ENCODE results near the gene TUBB1. TPM values are rescaled to one million over a fixed set of nuclear protein-coding genes. Genes with fewer than 3 reads are reported as not detected.

TUBB1 gene
- total and polyA plus RNA-seq, 7 experiments from 2014 or later: 0.14 to 9.5 (median 0.60) TPM; not detected in 3

GRCh38 chr20:58987790-58988564 is 31.3 kb upstream of the TUBB1 start:
- Mint-ChIP-seq H3K4me3 (no peak overlapping the region), H3K9me3 (peaks cover 0 to 1% (median 0%) of the 10 kb centered on the region in 11 donors), H3K36me3 (peaks cover 10 to 45% (median 26%) of the 10 kb centered on the region in 5 donors), H3K27ac (peak overlapping the region in 3 of 9 donors; percentile 21 to 72 (median 53)), H3K27me3 (no peaks in the 10 kb centered on the region), H3K4me1 (peaks cover 17 to 34% (median 32%) of the 10 kb centered on the region in 7 donors)
- no peak overlapping the region for H3K27ac ChIP-seq (ENCODE audit: low read depth, low read length)
- ChIA-PET POLR2A (interaction anchor here (1.4 kb wide), 1 partner anchor 10 kb away, joined by 4 read pairs; no protein-coding TSS in a partner anchor), CTCF (interaction anchor here (0.6 kb wide), 1 partner anchor 416 kb away, joined by 3 read pairs; no protein-coding TSS in a partner anchor)
- H3K4me1 ChIP-seq (ENCODE audit: control insufficient read depth in 2 of 2, insufficient read depth in 2 of 2, low read length in 2 of 2): peaks cover 11 to 15% of the 10 kb centered on the region in 2 donors
- H3K9me3 ChIP-seq (ENCODE audit: control insufficient read depth in 2 of 3, low read length in 3 of 3): no peaks in the 10 kb centered on the region
- peaks cover 27 to 72% (median 49%) of the 10 kb centered on the region in 3 experiments for H3K36me3 ChIP-seq (ENCODE audit: control insufficient read depth in 2 of 3, insufficient read depth in 3 of 3, low read length in 3 of 3)
- DNase-seq (no peak), ATAC-seq (no peak)
- no peaks in the 10 kb centered on the region for H3K27me3 ChIP-seq (ENCODE audit: control insufficient read depth in 2 of 2, insufficient read depth in 2 of 2, low read length in 2 of 2)
- H3K4me3 ChIP-seq (ENCODE audit: low read length): no peak overlapping the region
- intact Hi-C loops (cut with micrococcal nuclease): no loop called here

- intact Hi-C loops (cut with micrococcal nuclease): no loop called here
- Histone ChIP-seq H3K27me3 (ENCODE audit: control insufficient read depth in 2 of 2, insufficient read depth in 2 of 2, low read length in 2 of 2) (no peaks in the 10 kb centered on the region), H3K4me1 (ENCODE audit: control insufficient read depth in 2 of 2, insufficient read depth in 2 of 2, low read length in 2 of 2) (peaks cover 7 to 14% of the 10 kb centered on the region in 2 donors), H3K27ac (ENCODE audit: low read depth, low read length) (no peak overlapping the region), H3K36me3 (ENCODE audit: control insufficient read depth in 2 of 3, insufficient read depth in 3 of 3, low read length in 3 of 3) (peaks cover 31 to 78% (median 50%) of the 10 kb centered on the region in 3 experiments), H3K9me3 (ENCODE audit: control insufficient read depth in 2 of 3, low read length in 3 of 3) (no peaks in the 10 kb centered on the region), H3K4me3 (ENCODE audit: low read length) (no peak overlapping the region)
- Mint-ChIP-seq H3K4me1 (peaks cover 17 to 32% (median 29%) of the 10 kb centered on the region in 7 donors), H3K27ac (peak overlapping the region in 3 of 9 donors; percentile 28 to 87 (median 75)), H3K4me3 (no peak overlapping the region), H3K27me3 (no peaks in the 10 kb centered on the region), H3K36me3 (peaks cover 10 to 45% (median 26%) of the 10 kb centered on the region in 5 donors), H3K9me3 (peaks cover 0 to 1% (median 0%) of the 10 kb centered on the region in 11 donors)
- ATAC-seq (no peak), DNase-seq (no peak)
- POLR2A ChIA-PET: interaction anchor here (1.4 kb wide), 1 partner anchor 10 kb away, joined by 4 read pairs; no protein-coding TSS in a partner anchor
- CTCF ChIA-PET: interaction anchor here (0.6 kb wide), 1 partner anchor 415 kb away, joined by 3 read pairs; no protein-coding TSS in a partner anchor
These were observed 30.7 kb upstream of the TUBB1 start for GRCh38 chr20:58988565-58988882.

- H3K4me1 ChIP-seq (ENCODE audit: control insufficient read depth in 2 of 2, insufficient read depth in 2 of 2, low read length in 2 of 2): peaks cover 0 to 7% of the 10 kb centered on the region in 2 donors
- H3K27me3 ChIP-seq (ENCODE audit: control insufficient read depth in 2 of 2, insufficient read depth in 2 of 2, low read length in 2 of 2): no peaks in the 10 kb centered on the region
- intact Hi-C loops (cut with micrococcal nuclease): no loop called here
- Mint-ChIP-seq H3K27ac (peak overlapping the region in 3 of 9 donors; percentile 28 to 87 (median 59)), H3K36me3 (peaks cover 10 to 51% (median 28%) of the 10 kb centered on the region in 5 donors), H3K4me3 (no peak overlapping the region), H3K27me3 (no peaks in the 10 kb centered on the region), H3K9me3 (peaks cover 0 to 1% (median 0%) of the 10 kb centered on the region in 11 donors), H3K4me1 (peaks cover 10 to 26% (median 22%) of the 10 kb centered on the region in 7 donors)
- CTCF ChIA-PET: no interaction called here
- no peaks in the 10 kb centered on the region for H3K9me3 ChIP-seq (ENCODE audit: control insufficient read depth in 2 of 3, low read length in 3 of 3)
- POLR2A ChIA-PET: interaction anchor here (0.9 kb wide), 1 partner anchor 100 kb away, joined by 3 read pairs; no protein-coding TSS in a partner anchor
- DNase-seq: no peak
- H3K27ac ChIP-seq (ENCODE audit: low read depth, low read length): no peak overlapping the region
- no peak overlapping the region for H3K4me3 ChIP-seq (ENCODE audit: low read length)
- H3K36me3 ChIP-seq (ENCODE audit: control insufficient read depth in 2 of 3, insufficient read depth in 3 of 3, low read length in 3 of 3): peaks cover 36 to 84% (median 50%) of the 10 kb centered on the region in 3 experiments
- no peak for ATAC-seq
These were observed 30.0 kb upstream of the TUBB1 start for GRCh38 chr20:58989196-58989595.

GRCh38 chr20:58990651-58991445 is 28.4 kb upstream of the TUBB1 start:
- H3K36me3 Mint-ChIP-seq: peaks cover 17 to 63% (median 32%) of the 10 kb centered on the region in 5 donors

GRCh38 chr20:58991715-58992114 is 27.5 kb upstream of the TUBB1 start:
- ChIA-PET CTCF (no interaction called here), POLR2A (interaction anchor here (1.0 kb wide), 1 partner anchor 16 kb away, joined by 3 read pairs; no protein-coding TSS in a partner anchor)
- H3K27me3 Mint-ChIP-seq: no peaks in the 10 kb centered on the region
- Histone ChIP-seq H3K27ac (ENCODE audit: low read depth, low read length) (no peak overlapping the region), H3K9me3 (ENCODE audit: control insufficient read depth in 2 of 3, low read length in 3 of 3) (no peaks in the 10 kb centered on the region), H3K4me1 (ENCODE audit: control insufficient read depth in 2 of 2, insufficient read depth in 2 of 2, low read length in 2 of 2) (no peaks in the 10 kb centered on the region), H3K36me3 (ENCODE audit: control insufficient read depth in 2 of 3, insufficient read depth in 3 of 3, low read length in 3 of 3) (peaks cover 41 to 96% (median 50%) of the 10 kb centered on the region in 3 experiments), H3K27me3 (ENCODE audit: control insufficient read depth in 2 of 2, insufficient read depth in 2 of 2, low read length in 2 of 2) (no peaks in the 10 kb centered on the region), H3K4me3 (ENCODE audit: low read length) (no peak overlapping the region)
- DNase-seq (no peak), ATAC-seq (no peak)
- peaks cover 21 to 67% (median 32%) of the 10 kb centered on the region in 5 donors for H3K36me3 Mint-ChIP-seq
- peaks cover 0 to 11% (median 3%) of the 10 kb centered on the region in 7 donors for H3K4me1 Mint-ChIP-seq
- H3K27ac Mint-ChIP-seq: peak overlapping the region in 2 of 9 donors; percentile 42 to 45
- intact Hi-C loops (cut with micrococcal nuclease): loop anchor here in 1 of 2 donors (2.0 kb wide), 1 partner anchor 13 kb away; no protein-coding TSS in a partner anchor
- no peaks in the 10 kb centered on the region for H3K9me3 Mint-ChIP-seq
- no peak overlapping the region for H3K4me3 Mint-ChIP-seq

More at GRCh38 chr20:58990651-58991445, 28.4 kb upstream of the TUBB1 start:
- Mint-ChIP-seq H3K4me3 (no peak overlapping the region), H3K27me3 (no peaks in the 10 kb centered on the region), H3K4me1 (peaks cover 0 to 14% (median 9%) of the 10 kb centered on the region in 7 donors), H3K27ac (peak overlapping the region in 2 of 9 donors; percentile 50 to 76), H3K9me3 (peaks cover 0 to 1% (median 0%) of the 10 kb centered on the region in 11 donors)
- DNase-seq (no peak), ATAC-seq (no peak)
- Histone ChIP-seq H3K4me3 (ENCODE audit: low read length) (no peak overlapping the region), H3K36me3 (ENCODE audit: control insufficient read depth in 2 of 3, insufficient read depth in 3 of 3, low read length in 3 of 3) (peaks cover 36 to 97% (median 50%) of the 10 kb centered on the region in 3 experiments), H3K27ac (ENCODE audit: low read depth, low read length) (no peak overlapping the region), H3K27me3 (ENCODE audit: control insufficient read depth in 2 of 2, insufficient read depth in 2 of 2, low read length in 2 of 2) (no peaks in the 10 kb centered on the region), H3K4me1 (ENCODE audit: control insufficient read depth in 2 of 2, insufficient read depth in 2 of 2, low read length in 2 of 2) (no peaks in the 10 kb centered on the region), H3K9me3 (ENCODE audit: control insufficient read depth in 2 of 3, low read length in 3 of 3) (no peaks in the 10 kb centered on the region)
- intact Hi-C loops (cut with micrococcal nuclease): loop anchor here in 1 of 2 donors (2.0 kb wide), 1 partner anchor 14 kb away; no protein-coding TSS in a partner anchor
- ChIA-PET POLR2A (interaction anchor here (1.2 kb wide), 1 partner anchor 41 kb away, joined by 6 read pairs; the partner anchor contains the start of gene ATP5F1E), CTCF (interaction anchor here (1.0 kb wide), 1 partner anchor 40 kb away, joined by 3 read pairs; no protein-coding TSS in a partner anchor)

- H3K9me3 Mint-ChIP-seq: no peaks in the 10 kb centered on the region
- H3K27ac ChIP-seq (ENCODE audit: low read depth, low read length): no peak overlapping the region
- DNase-seq (no peak), ATAC-seq (no peak)
- H3K27ac Mint-ChIP-seq: peak overlapping the region in 3 of 9 donors; percentile 3 to 25 (median 14)
- H3K36me3 Mint-ChIP-seq: peaks cover 21 to 67% (median 30%) of the 10 kb centered on the region in 5 donors
- peaks cover 0 to 4% (median 0%) of the 10 kb centered on the region in 7 donors for H3K4me1 Mint-ChIP-seq
- no peak overlapping the region for H3K4me3 ChIP-seq (ENCODE audit: low read length)
- no peaks in the 10 kb centered on the region for H3K27me3 ChIP-seq (ENCODE audit: control insufficient read depth in 2 of 2, insufficient read depth in 2 of 2, low read length in 2 of 2)
- CTCF ChIA-PET: no interaction called here
- H3K9me3 ChIP-seq (ENCODE audit: control insufficient read depth in 2 of 3, low read length in 3 of 3): no peaks in the 10 kb centered on the region
- POLR2A ChIA-PET: interaction anchor here (0.8 kb wide), 1 partner anchor 11 kb away, joined by 5 read pairs; no protein-coding TSS in a partner anchor
- no peak overlapping the region for H3K4me3 Mint-ChIP-seq
- intact Hi-C loops (cut with micrococcal nuclease): no loop called here
- no peaks in the 10 kb centered on the region for H3K4me1 ChIP-seq (ENCODE audit: control insufficient read depth in 2 of 2, insufficient read depth in 2 of 2, low read length in 2 of 2)
- H3K27me3 Mint-ChIP-seq: no peaks in the 10 kb centered on the region
- peaks cover 31 to 95% (median 43%) of the 10 kb centered on the region in 3 experiments for H3K36me3 ChIP-seq (ENCODE audit: control insufficient read depth in 2 of 3, insufficient read depth in 3 of 3, low read length in 3 of 3)
These were observed 26.3 kb upstream of the TUBB1 start for GRCh38 chr20:58992911-58993310.
